ENCODE results near the gene DAW1. TPM values are rescaled to one million over a fixed set of nuclear protein-coding genes. Genes with fewer than 3 reads are reported as not detected.
"Not testable (repeated sequence)": the region's sequence is repeated elsewhere in the genome, so short reads cannot be mapped to it uniquely, and the experiment has no call there.

DAW1 gene, protein sequence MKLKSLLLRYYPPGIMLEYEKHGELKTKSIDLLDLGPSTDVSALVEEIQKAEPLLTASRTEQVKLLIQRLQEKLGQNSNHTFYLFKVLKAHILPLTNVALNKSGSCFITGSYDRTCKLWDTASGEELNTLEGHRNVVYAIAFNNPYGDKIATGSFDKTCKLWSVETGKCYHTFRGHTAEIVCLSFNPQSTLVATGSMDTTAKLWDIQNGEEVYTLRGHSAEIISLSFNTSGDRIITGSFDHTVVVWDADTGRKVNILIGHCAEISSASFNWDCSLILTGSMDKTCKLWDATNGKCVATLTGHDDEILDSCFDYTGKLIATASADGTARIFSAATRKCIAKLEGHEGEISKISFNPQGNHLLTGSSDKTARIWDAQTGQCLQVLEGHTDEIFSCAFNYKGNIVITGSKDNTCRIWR
- 0.51 TPM in 1 of 2 replicates, not detected in the other for total RNA-seq

GRCh38 chr2:227871375-227871791 is at the start of gene DAW1:
Gene DAW1, plus strand, starts transcription at chr2:227871631. Its CDS starts 59 bp downstream, at chr2:227871690.
- DNase-seq = peak; percentile 81

GRCh38 chr2:227822416-227823003 is 48.9 kb upstream of the DAW1 start:
- no peak for DNase-seq

DNA sequence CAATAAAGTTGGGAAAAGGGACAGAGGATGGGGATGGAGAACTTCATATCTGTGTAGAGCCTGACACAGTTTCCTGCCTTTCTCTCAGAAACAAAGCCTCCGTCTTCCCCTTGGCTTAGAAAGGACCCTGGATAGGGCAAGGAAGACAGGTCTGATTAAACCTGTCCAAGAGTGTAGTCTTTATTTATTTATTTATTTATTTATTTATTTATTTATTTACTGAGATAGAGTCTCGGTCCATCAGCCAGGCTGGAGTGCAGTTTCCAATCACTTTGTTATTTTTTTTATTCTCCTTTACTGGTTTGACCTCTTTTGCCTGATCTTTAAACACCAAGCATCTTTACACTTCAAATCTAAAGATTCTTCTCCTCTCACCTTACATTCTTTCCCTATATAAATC is 47.5 kb upstream of the DAW1 start:
- DNase-seq = no peak

- DNase-seq = no peak
Observed at GRCh38 chr2:227824711-227825110, 46.7 kb upstream of the DAW1 start.

DNA sequence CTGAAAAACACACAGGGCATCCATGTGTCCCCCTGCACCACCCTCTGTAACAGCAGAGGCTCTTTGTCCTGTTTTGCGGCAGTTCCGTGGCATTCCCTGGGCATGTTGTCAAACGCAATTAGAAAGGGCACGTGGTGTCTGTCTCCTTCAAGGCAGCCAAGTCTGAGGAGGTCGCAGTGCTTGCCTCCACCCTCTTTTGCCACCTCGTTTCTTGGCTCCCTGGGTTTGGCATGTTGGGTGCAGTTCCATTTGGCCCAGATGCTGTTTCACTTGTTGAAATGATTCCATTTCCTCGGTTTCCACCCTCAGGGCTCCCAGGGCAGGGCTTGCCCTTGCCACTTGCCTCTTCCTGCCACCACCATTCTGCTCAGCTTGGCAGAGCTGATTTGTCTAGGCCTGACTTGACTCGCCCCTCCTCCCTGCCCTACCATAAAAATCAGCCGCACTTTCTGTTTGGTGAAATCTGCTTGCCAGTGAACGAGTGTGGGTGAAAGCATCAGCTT is 45.4 kb upstream of the DAW1 start:
- DNase-seq = no peak

GRCh38 chr2:227826563-227826962 is 44.9 kb upstream of the DAW1 start:
- DNase-seq = no peak

- DNase-seq = no peak
Observed at GRCh38 chr2:227827143-227827542, 44.3 kb upstream of the DAW1 start.

- no peak for DNase-seq
Observed at GRCh38 chr2:227828477-227828912, 42.9 kb upstream of the DAW1 start.

- DNase-seq = no peak
Observed at GRCh38 chr2:227829337-227829736, 42.1 kb upstream of the DAW1 start.

DNA sequence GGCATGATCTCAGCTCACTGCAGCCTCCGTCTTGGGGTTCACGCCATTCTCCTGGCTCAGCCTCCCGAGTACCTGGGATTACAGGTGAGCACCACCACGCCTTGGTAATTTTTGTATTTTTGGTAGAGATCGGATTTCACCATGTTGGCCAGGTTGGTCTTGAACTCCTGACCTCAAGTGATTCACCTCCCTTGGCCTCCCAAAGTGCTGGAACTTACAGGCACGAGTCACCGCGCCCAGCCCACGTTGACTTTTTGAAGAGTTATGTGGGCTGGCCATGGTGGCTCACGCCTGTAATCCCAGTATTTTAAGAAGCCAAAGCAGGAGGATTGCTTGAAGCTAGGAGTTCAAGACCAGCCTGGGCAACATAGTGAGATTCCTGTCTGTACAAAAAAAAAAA is 37.0 kb upstream of the DAW1 start:
- DNase-seq = no peak

- no peak for DNase-seq
Observed at GRCh38 chr2:227834916-227835650, 36.3 kb upstream of the DAW1 start.

DNA sequence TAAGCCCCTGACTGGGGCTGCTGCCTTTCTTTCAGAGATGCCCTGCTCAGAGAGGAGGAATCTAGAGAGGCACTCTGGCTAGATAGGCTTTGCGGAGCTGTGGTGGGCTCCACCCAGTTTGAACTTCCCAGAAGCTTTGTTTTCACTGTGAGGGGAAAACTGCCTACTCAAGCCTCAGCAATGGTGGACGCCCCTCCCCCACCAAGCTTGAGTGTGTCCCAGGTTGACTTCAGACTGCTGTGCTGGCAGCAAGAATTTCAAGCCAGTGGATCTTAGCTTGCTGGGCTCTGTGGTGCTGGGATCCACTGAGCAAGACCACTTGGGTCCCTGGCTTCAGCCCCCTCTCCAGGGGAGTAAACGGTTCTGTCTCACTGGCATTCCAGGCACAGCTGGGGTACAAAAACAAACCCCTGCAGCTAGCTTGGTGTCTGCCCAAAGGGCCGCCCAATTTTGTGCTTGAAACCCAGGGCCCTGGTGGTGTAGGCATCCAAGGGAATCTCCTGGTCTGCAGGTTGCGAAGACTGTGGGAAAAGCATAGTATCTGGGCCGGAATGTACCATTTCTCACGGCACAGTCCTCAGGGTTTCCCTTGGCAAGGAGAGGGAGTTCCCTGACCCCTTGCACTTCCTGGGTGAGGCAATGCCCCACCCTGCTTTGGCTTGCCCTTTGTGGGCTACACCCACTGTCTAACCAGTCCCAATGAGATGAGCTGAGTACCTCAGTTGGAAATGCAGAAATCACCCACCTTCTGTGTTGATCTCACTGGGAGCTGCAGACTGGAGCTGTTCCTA is 31.9 kb upstream of the DAW1 start:
- not testable (repeated sequence) for DNase-seq

GRCh38 chr2:227846831-227847230 is 24.6 kb upstream of the DAW1 start:
- no peak for DNase-seq

GRCh38 chr2:227848146-227848545 is 23.3 kb upstream of the DAW1 start:
- no peak for DNase-seq

- DNase-seq = no peak
Observed at GRCh38 chr2:227848586-227848985, 22.8 kb upstream of the DAW1 start.

DNA sequence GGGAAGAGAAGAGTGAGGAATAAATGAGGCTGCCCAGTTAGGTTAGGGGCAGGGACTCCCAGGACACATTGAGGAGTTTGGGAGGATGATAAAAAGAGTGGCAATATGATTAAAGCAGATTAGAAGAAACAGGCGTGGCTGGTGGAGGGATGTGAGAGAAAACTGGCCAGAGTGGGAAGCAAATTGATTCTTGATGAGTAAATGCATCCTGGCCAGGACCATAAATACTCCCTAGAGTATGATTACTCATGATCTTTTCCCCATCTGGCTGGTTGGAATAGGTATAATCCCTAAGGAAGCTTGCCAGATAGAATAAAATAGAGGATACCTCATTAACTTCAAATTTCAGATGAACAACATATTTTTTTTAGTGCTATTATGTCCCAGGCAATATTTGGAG is 21.5 kb upstream of the DAW1 start:
- DNase-seq = peak; percentile 47

DNA sequence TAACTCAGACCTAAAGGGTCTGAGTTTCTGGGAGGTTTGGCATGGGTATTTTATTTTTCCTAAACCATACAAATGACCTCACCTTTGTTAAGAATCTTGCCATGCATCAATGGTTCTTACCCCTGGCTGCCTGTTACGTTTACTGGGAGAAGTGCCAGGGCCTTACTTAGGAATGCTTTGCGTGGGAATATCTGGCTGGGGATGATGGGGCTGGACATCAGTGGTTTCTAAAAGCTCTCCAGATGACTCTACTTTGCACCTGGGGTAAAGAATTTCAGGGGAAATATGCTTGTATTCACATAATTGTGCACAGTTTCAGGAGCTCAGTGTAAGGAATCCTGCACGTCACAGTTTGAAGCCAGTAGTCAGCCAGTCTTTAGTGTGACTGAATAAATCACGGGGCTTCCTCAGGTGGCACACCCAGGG is 18.2 kb upstream of the DAW1 start:
- peak; percentile 71 for DNase-seq

- peak; percentile 8 for DNase-seq
Observed at GRCh38 chr2:227853765-227854271, 17.6 kb upstream of the DAW1 start.

GRCh38 chr2:227855440-227855839 is 16.0 kb upstream of the DAW1 start:
- DNase-seq = peak; percentile 58

DNA sequence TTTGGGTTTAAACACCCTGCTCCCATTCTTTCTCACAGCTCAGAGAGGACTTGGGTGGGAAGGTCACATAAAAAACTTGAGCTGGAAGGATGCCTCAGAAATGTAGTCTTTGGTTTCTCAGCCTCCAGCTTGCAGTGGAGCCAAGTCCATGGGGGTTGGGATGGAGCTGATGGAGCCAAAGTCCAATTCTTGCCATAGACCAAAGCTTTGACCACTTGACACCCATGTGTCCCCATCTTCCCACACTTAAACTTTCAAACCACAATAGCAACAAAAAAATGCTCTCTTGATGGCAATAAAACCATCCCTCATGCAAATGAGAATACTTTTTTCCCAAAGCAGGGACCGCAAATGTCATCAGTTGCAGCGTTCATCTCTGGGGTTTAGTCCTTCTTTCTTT is 14.7 kb upstream of the DAW1 start:
- no peak for DNase-seq

GRCh38 chr2:227860221-227860641 is 11.2 kb upstream of the DAW1 start:
- no peak for DNase-seq

DNA sequence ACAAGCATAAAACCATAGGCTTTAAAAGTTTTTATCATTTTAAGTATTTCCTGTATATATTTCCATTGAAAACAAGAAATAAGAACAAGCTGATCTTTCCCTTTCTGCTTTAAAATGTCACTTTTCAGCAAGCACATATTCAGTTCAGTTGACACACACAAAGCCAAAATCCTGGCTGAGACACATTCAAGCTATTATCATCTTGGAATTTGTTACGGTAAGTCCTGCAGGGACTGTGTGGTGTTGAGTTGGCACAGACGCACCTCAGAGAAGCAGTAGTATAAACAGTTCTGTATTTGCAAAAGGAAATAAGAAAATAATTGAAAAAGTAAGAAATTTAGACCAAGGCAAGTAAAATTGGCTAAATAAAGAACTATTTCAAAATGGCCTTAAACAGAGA is 10.4 kb upstream of the DAW1 start:
- no peak for DNase-seq
